Heart left ventricle (tissue), 13 donors: Measurements from ENCODE around the gene PPP1R12B.
"Not testable (repeated sequence)": the region's sequence is repeated elsewhere in the genome, so short reads cannot be mapped to it uniquely, and the experiment has no call there.

Experiments used
- POLR2A ChIP-seq, 2 donors: fragments of 450-650 bp; IDR thresholded peaks; one replicate each; pipeline ENCODE4 v1.6.1; 2017; ENCODE audit warnings: antibody characterized with exemption in 2 of 2, mild to moderate bottlenecking in 2 of 2, moderate library complexity in 2 of 2
- TF ChIP-seq, protein P1 (sequence below), 12 donors: fragments of 200-600 bp; sonication (generic) in 4 of 12; IDR thresholded peaks; one replicate each; pipeline versions ENCODE4 v1.5.0 to v1.8.0; 2018 to 2022; ENCODE audit warnings: antibody characterized with exemption in 12 of 12, mild to moderate bottlenecking in 5 of 12
- donor health status: ischemic (EF 13 %, LVEDD 7.1; RV severe dilation, severe dysfunction).
- donor health status: DM: no; HTN: yes; CAD: no.
- donor health status: DM: no; HTN: no; CAD: no.
- donor health status: ischemic (EF 25% LVEDD 6.9; RV normal size, moderate dysfunction).
- donor health status: ischemic (EF 25% LVEDD 5.7; RV mildly dilated, moderate dysfunction).
- donor health status: ischemic (EF 35%, LVEDD 5.7; RV mildly dilated, moderate dysfunction).
- donor health status: nonischemic (EF 11% LVEDD 7.7; RV severe dilation, severe dysfunction).
- donor health status: DM: yes; HTN: yes; CAD: no.
- donor health status: PGD.
- donor health status: ischemic (EF 29% LVEDD 5.4; RV normal size, mild dysfunction).
- donor health status: nonischemic (EF 23%, LVEDD 6.1; RV moderate dilation, normal function).

DNA sequence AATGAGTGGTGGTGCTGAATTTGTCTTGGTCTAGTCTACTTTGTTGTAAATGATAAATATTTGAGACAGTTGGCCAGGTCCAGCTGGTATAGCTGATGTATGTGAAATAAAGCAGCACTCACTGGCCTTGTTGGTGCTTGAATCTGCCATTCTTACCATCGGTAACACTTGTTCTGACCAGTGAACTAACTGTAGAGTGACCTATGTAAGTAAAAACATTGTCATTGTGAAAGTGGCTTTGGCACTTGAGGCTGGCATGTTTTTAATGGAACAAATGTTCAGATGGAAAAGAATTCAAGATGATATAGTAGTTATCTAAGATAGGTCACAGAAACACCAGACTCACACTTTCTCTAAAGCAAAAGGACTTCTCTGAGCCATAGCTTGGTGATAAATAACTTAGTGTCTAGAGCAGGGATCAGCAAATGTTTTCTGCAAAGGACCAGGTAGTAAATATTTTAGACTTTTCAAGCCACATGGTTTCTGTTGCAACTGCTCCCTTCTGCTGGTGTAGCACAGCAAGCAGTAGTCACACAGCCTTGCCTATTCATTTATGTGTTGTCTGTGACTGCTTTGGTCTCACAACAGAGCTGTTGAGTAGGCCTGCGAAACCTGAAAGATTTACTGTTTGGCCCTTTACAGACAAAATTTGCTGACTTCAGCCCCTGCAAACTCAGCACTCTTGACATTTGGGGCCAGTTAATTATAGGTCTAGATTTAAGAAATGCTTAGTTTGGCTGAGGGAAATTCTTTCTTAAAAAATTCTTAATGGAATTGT lies 124.0 kb downstream of the PPP1R12B start:
- TF ChIP-seq, protein P1, sequence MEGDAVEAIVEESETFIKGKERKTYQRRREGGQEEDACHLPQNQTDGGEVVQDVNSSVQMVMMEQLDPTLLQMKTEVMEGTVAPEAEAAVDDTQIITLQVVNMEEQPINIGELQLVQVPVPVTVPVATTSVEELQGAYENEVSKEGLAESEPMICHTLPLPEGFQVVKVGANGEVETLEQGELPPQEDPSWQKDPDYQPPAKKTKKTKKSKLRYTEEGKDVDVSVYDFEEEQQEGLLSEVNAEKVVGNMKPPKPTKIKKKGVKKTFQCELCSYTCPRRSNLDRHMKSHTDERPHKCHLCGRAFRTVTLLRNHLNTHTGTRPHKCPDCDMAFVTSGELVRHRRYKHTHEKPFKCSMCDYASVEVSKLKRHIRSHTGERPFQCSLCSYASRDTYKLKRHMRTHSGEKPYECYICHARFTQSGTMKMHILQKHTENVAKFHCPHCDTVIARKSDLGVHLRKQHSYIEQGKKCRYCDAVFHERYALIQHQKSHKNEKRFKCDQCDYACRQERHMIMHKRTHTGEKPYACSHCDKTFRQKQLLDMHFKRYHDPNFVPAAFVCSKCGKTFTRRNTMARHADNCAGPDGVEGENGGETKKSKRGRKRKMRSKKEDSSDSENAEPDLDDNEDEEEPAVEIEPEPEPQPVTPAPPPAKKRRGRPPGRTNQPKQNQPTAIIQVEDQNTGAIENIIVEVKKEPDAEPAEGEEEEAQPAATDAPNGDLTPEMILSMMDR (IDR thresholded peaks at IDR 0.05) = not testable (repeated sequence)
- not testable (repeated sequence) for TF ChIP-seq POLR2A (IDR thresholded peaks at IDR 0.05)
